Adipocyte (in vitro differentiated cells): ENCODE measurements around the gene KCND3.

ENCODE experiments used
- DNase-seq: peaks from one replicate; pipeline ENCODE4 v3.0.0-alpha.2; 2015; ENCODE audit warnings: low read depth
- H3K27me3 ChIP-seq: replicated peaks from 2 replicates; pipeline ENCODE4 v1.7.0; 2013; ENCODE audit warnings: mild to moderate bottlenecking, low read length, moderate library complexity; ENCODE audit not compliant: control insufficient read depth, insufficient read depth
- H3K36me3 ChIP-seq: 2 replicates; pipeline ENCODE4 v1.7.0; 2013; ENCODE audit warnings: low read length, mild to moderate bottlenecking, moderate library complexity; ENCODE audit not compliant: control insufficient read depth, insufficient read depth, severe bottlenecking
- H3K4me1 ChIP-seq: 2 replicates; pipeline ENCODE4 v1.7.0; 2013; ENCODE audit warnings: mild to moderate bottlenecking, low read length, moderate library complexity; ENCODE audit not compliant: control insufficient read depth, insufficient read depth
- H3K4me3 ChIP-seq: 2 replicates; pipeline ENCODE4 v1.7.0; 2013; ENCODE audit warnings: mild to moderate bottlenecking, low read length, moderate library complexity
- H3K9ac ChIP-seq: 2 replicates; pipeline ENCODE4 v1.7.0; 2013; ENCODE audit warnings: mild to moderate bottlenecking, low read length, moderate library complexity
- H3K9me3 ChIP-seq: 2 replicates; pipeline ENCODE4 v1.7.0; 2013; ENCODE audit warnings: mild to moderate bottlenecking, low read length, moderate library complexity; ENCODE audit not compliant: control insufficient read depth

The KCND3 gene

GRCh38 chr1:111971396-111971795 is 18.1 kb downstream of the KCND3 start:
- H3K27me3 ChIP-seq = peaks cover 29% of the 10 kb centered on the region
- H3K9me3 ChIP-seq = no peaks in the 10 kb centered on the region
- H3K4me1 ChIP-seq = no peaks in the 10 kb centered on the region
- DNase-seq = no peak
- no peaks in the 10 kb centered on the region for H3K36me3 ChIP-seq
- no peak overlapping the region for H3K9ac ChIP-seq
- no peak overlapping the region for H3K4me3 ChIP-seq

DNA sequence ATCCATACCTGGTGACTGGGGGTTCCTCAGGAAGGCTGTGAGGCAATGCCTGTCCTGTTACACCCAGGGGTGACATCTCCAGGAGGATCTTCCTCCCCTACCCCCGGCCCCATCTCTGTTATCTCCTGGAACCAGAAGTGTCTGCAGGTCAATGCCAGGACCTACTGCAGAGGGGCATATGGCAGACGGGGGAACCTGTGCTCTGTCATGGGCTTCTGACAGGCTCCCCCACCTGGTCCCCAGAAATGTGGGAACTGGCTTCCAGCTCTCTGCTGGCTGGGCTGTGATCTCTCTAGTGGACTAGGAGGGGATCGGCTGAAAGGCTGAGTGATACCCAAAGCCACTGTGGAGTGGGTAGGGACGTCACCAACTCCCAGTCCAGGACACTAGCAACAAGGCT is 21.0 kb downstream of the KCND3 start:
- DNase-seq = no peak
- H3K9me3 ChIP-seq = no peaks in the 10 kb centered on the region
- no peak overlapping the region for H3K9ac ChIP-seq
- peaks cover 26% of the 10 kb centered on the region for H3K27me3 ChIP-seq
- H3K36me3 ChIP-seq = no peaks in the 10 kb centered on the region
- no peaks in the 10 kb centered on the region for H3K4me1 ChIP-seq
- H3K4me3 ChIP-seq = no peak overlapping the region

- no peaks in the 10 kb centered on the region for H3K9me3 ChIP-seq
- H3K4me1 ChIP-seq = no peaks in the 10 kb centered on the region
- no peak overlapping the region for H3K4me3 ChIP-seq
- H3K27me3 ChIP-seq = peaks cover 30% of the 10 kb centered on the region
- DNase-seq = no peak
- H3K9ac ChIP-seq = no peak overlapping the region
- no peaks in the 10 kb centered on the region for H3K36me3 ChIP-seq
Measured at GRCh38 chr1:111967886-111968285, 21.6 kb downstream of the KCND3 start.

GRCh38 chr1:111967067-111967690 is 22.3 kb downstream of the KCND3 start:
- Histone ChIP-seq H3K27me3 (peaks cover 37% of the 10 kb centered on the region), H3K9ac (no peak overlapping the region), H3K4me3 (no peak overlapping the region), H3K4me1 (no peaks in the 10 kb centered on the region), H3K9me3 (no peaks in the 10 kb centered on the region), H3K36me3 (no peaks in the 10 kb centered on the region)
- no peak for DNase-seq

DNA sequence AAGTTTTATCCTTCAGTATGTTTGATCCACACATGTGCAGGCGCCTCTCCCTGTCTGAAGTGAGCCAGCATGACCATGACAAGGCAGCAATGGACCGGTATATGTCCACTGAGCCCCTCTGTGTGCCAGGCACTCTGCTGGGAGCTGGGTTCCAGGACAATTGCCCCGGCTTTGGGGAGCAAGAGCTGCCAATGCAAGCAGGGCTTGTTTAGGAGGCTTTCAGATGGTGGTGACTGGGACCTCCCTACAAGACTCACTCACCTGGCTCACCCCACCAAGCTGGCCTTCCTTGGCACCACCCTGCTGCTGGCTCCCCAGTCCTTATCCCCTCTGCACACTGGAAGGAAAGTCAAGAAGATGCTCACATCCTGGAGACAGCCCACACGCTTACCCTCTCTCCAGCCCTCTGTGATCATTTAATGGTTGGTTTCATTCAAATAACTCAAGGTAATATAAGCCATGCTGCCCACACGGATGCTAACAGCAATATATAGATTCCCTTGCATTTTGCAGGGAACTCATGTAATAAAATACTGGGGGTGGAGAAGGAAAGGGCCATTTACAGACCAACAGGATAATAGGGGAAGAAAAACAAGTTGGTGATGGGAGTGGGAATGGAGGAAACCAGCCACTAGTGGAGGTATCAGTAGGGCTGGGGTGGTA is 23.6 kb downstream of the KCND3 start:
- Histone ChIP-seq H3K9ac (no peak overlapping the region), H3K36me3 (no peaks in the 10 kb centered on the region), H3K27me3 (peaks cover 40% of the 10 kb centered on the region), H3K4me3 (no peak overlapping the region), H3K4me1 (no peaks in the 10 kb centered on the region), H3K9me3 (no peaks in the 10 kb centered on the region)
- DNase-seq = no peak

- no peaks in the 10 kb centered on the region for H3K4me1 ChIP-seq
- H3K27me3 ChIP-seq = peaks cover 41% of the 10 kb centered on the region
- no peaks in the 10 kb centered on the region for H3K36me3 ChIP-seq
- H3K4me3 ChIP-seq = no peak overlapping the region
- H3K9ac ChIP-seq = no peak overlapping the region
- no peaks in the 10 kb centered on the region for H3K9me3 ChIP-seq
- no peak for DNase-seq
Measured at GRCh38 chr1:111963985-111964738, 25.3 kb downstream of the KCND3 start.

- Histone ChIP-seq H3K4me3 (no peak overlapping the region), H3K4me1 (no peaks in the 10 kb centered on the region), H3K36me3 (no peaks in the 10 kb centered on the region), H3K9me3 (no peaks in the 10 kb centered on the region), H3K9ac (no peak overlapping the region), H3K27me3 (peaks cover 31% of the 10 kb centered on the region)
- no peak for DNase-seq
Measured at GRCh38 chr1:111961773-111962565, 27.5 kb downstream of the KCND3 start.

DNA sequence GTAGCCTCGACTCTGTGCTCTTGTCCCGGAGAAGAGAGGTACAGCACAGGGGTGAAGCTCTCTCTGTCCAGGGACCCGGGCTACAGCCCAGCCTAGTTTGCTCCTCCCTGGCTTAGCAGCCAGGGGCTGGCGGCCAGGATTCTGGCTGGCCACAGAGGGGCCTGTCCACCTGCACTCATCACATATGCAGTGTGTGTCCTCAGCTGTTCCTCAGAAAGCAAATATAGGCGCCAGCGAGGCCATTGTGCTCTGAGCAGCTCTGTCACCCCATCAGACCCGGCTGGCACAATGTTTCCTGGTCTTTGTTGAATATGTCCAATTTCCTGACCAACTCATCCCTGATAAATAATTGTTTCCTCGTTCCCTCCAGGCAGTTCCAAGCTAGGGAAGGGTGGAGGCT is 28.5 kb downstream of the KCND3 start:
- Histone ChIP-seq H3K4me3 (no peak overlapping the region), H3K36me3 (no peaks in the 10 kb centered on the region), H3K4me1 (no peaks in the 10 kb centered on the region), H3K9me3 (no peaks in the 10 kb centered on the region), H3K9ac (no peak overlapping the region), H3K27me3 (peaks cover 31% of the 10 kb centered on the region)
- no peak for DNase-seq

DNA sequence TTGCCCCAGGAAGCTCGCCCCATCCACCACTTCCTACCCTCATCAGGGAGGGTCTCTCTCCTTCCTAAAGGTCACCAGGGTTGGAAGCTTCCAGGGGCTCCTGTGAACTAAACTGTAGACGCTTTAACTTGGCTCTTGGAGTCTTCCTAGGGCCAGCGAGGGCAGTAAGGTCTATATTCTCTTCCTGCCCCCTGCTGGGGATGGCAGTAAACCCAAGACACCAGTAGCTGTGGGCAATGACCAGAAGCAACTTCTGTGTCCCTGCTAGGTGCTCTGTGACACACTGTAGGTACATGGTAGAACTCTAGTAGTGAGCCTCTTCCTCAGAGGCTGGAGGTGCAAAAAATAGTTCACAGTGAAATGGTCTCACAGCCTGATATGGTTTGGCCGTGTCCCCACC is 30.0 kb downstream of the KCND3 start:
- no peaks in the 10 kb centered on the region for H3K4me1 ChIP-seq
- H3K4me3 ChIP-seq = no peak overlapping the region
- no peak for DNase-seq
- H3K36me3 ChIP-seq = no peaks in the 10 kb centered on the region
- peaks cover 28% of the 10 kb centered on the region for H3K27me3 ChIP-seq
- H3K9ac ChIP-seq = no peak overlapping the region
- no peaks in the 10 kb centered on the region for H3K9me3 ChIP-seq

DNA sequence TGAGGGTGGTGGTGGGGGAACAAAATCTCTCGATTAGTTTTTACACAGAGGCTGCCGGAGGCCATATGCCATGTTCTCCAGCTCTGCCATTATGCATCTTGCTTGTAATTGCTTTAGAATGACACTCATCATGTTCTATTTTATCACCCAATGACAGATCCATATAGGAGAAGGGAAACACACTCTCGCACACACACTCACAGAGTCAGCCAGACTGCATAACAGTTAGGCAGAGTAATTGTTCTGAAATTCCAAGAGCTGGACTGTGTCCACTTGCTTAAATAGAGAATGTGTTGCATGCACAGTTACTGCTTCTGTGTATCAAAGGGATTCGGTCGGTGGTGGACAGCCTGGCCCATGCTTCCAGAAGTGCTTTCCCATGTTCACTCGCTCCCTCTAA is 30.6 kb downstream of the KCND3 start:
- no peak for DNase-seq
- peaks cover 27% of the 10 kb centered on the region for H3K27me3 ChIP-seq
- no peaks in the 10 kb centered on the region for H3K4me1 ChIP-seq
- no peaks in the 10 kb centered on the region for H3K36me3 ChIP-seq
- no peak overlapping the region for H3K4me3 ChIP-seq
- H3K9me3 ChIP-seq = no peaks in the 10 kb centered on the region
- no peak overlapping the region for H3K9ac ChIP-seq

DNA sequence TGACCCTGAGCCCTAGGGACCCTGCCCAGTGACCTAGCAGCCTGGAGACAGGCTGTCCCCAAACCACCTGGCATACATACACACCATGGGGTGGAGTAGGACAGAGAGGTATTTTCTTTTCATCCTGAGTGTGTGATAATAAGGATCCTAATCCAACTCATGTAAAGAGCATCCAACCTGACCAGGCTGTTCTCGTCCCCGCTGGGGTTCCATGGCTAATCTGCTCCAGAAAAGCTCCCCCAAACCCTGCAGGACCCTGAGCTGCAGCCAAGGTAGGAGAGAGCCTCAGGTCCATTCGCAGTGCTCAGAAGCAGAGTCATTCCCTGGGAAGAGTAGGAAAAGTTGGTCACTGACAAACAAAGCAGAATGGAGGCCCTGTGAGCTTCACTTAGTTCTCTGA is 31.4 kb downstream of the KCND3 start:
- no peak overlapping the region for H3K4me3 ChIP-seq
- peaks cover 26% of the 10 kb centered on the region for H3K27me3 ChIP-seq
- no peak overlapping the region for H3K9ac ChIP-seq
- H3K4me1 ChIP-seq = peaks cover 3% of the 10 kb centered on the region
- no peaks in the 10 kb centered on the region for H3K36me3 ChIP-seq
- no peak for DNase-seq
- H3K9me3 ChIP-seq = no peaks in the 10 kb centered on the region
